NOMO-1 treated with dmso at 0.1 percent for 144 hours (cell line): Measurements from ENCODE around the gene SP8.
"Not testable (repeated sequence)": the region's sequence is repeated elsewhere in the genome, so short reads cannot be mapped to it uniquely, and the experiment has no call there.

Experiments used
- DNase-seq: peaks from one replicate; lab custom pipeline; 2025; ENCODE audit not compliant: unreplicated experiment; lab: John Stamatoyannopoulos, UW

The SP8 gene

GRCh38 chr7:20786779-20787659 lies at the start of gene SP8:
Gene SP8, minus strand, starts transcription at chr7:20786886. Its CDS starts 88 bp downstream, at chr7:20786798.
- no peak for DNase-seq

- not testable (repeated sequence) for DNase-seq
These were observed 49.7 kb upstream of the SP8 start for GRCh38 chr7:20836424-20836823.

GRCh38 chr7:20835111-20835750 lies 48.5 kb upstream of the SP8 start:
- no peak for DNase-seq

- DNase-seq: no peak
These were observed 48.0 kb upstream of the SP8 start for GRCh38 chr7:20834656-20835055.

GRCh38 chr7:20831956-20832355 lies 45.3 kb upstream of the SP8 start:
- no peak for DNase-seq

GRCh38 chr7:20831451-20831850 lies 44.8 kb upstream of the SP8 start:
- DNase-seq: no peak

GRCh38 chr7:20828947-20829346 lies 42.3 kb upstream of the SP8 start:
- no peak for DNase-seq

GRCh38 chr7:20827172-20827571 lies 40.5 kb upstream of the SP8 start:
- no peak for DNase-seq

- no peak for DNase-seq
These were observed 39.6 kb upstream of the SP8 start for GRCh38 chr7:20826243-20826642.

- DNase-seq: no peak
These were observed 38.9 kb upstream of the SP8 start for GRCh38 chr7:20825555-20825954.

GRCh38 chr7:20821390-20821789 lies 34.7 kb upstream of the SP8 start:
- not testable (repeated sequence) for DNase-seq

GRCh38 chr7:20816372-20816959 lies 29.8 kb upstream of the SP8 start:
- DNase-seq: no peak

GRCh38 chr7:20804345-20804744 lies 17.7 kb upstream of the SP8 start:
- no peak for DNase-seq

GRCh38 chr7:20799566-20800366 lies 13.1 kb upstream of the SP8 start:
- DNase-seq: no peak

GRCh38 chr7:20798694-20799121 lies 12.0 kb upstream of the SP8 start:
- no peak for DNase-seq

GRCh38 chr7:20798081-20798693 lies 11.5 kb upstream of the SP8 start:
- peak; percentile 65 for DNase-seq

- DNase-seq: peak; percentile 65
These were observed 10.9 kb upstream of the SP8 start for GRCh38 chr7:20797462-20798080.

GRCh38 chr7:20797042-20797461 lies 10.4 kb upstream of the SP8 start:
- no peak for DNase-seq

GRCh38 chr7:20796500-20796899 lies 9.8 kb upstream of the SP8 start:
- DNase-seq: no peak

- DNase-seq: no peak
These were observed 9.2 kb upstream of the SP8 start for GRCh38 chr7:20795881-20796280.
